Non-pigmented ciliary epithelial cell (primary cell): ENCODE data around the gene PKN1.

ENCODE experiments used
- DNase-seq: peaks from one replicate; pipeline ENCODE4 v3.0.0-alpha.2; 2010; ENCODE audit warnings: low read depth

PKN1 gene

DNA sequence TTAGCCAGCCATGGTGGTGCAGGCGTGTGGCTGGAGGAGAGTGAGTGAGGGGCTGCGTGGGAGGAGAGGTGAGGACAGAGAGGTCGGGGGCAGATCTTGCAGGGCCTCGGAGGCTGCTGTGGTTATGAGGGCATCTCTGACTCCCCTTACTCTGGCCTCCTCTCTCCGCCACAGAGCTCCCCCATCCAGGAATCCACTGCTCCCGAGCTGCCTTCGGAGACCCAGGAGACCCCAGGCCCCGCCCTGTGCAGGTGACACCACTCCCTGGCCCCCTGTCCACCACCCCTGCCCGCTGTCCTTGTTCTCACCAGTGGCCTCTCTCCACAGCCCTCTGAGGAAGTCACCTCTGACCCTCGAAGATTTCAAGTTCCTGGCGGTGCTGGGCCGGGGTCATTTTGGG is 34.3 kb downstream of the PKN1 start:
- no peak for DNase-seq

GRCh38 chr19:14467816-14468215 is 34.7 kb downstream of the PKN1 start:
- no peak for DNase-seq

DNA sequence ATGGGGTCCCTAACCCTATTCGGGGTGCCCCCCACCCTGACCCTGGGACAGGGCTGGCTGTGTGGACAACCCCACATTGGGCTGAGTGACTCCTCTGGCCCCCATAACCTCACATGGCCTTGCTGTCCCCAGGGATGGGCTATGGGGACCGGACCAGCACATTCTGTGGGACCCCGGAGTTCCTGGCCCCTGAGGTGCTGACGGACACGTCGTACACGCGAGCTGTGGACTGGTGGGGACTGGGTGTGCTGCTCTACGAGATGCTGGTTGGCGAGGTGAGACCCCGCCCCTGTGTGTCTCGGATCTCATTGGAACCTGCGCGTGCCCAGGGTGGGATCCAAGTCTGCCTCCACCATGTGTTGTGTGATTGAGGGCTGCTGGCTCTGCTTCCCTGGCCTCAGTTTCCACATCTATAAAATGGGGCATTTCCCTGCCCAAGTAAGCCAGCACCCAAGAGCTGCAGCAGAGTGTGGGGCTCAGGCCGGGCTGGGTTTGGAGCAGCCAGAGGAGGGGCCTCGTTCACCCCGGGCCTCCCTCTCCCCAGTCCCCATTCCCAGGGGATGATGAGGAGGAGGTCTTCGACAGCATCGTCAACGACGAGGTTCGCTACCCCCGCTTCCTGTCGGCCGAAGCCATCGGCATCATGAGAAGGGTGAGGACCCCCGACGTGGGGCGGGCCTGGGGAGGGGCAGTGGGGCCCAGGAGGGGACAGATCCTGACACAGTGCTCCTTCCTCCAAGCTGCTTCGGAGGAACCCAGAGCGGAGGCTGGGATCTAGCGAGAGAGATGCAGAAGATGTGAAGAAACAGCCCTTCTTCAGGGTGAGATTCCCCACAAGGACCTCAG is 37.1 kb downstream of the PKN1 start:
- no peak for DNase-seq

DNA sequence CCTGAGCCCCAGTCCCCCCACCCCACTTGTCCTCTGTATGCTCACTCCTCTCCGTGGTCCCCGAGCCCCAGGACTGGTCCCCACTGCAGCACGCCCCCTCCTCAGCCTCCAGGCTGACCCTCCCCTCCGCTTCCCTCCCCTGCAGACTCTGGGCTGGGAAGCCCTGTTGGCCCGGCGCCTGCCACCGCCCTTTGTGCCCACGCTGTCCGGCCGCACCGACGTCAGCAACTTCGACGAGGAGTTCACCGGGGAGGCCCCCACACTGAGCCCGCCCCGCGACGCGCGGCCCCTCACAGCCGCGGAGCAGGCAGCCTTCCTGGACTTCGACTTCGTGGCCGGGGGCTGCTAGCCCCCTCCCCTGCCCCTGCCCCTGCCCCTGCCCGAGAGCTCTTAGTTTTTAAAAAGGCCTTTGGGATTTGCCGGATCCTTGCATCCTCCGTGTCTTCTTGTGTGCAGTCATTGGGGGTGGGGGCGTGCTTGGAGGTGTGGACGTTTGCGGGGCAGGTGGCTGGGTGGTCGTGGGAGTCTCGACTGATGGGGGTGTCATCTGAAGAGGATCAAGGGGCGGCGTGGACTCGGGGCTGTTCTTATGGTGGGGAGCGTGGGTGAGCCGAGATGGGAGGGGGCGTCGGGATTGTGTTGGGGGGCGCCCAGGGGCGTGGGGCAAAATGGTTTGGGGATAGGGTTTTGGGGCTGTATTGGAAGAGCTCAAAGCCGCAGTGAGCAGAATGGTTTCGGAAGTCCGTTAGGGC is 38.5 kb downstream of the PKN1 start:
- DNase-seq: no peak

DNA sequence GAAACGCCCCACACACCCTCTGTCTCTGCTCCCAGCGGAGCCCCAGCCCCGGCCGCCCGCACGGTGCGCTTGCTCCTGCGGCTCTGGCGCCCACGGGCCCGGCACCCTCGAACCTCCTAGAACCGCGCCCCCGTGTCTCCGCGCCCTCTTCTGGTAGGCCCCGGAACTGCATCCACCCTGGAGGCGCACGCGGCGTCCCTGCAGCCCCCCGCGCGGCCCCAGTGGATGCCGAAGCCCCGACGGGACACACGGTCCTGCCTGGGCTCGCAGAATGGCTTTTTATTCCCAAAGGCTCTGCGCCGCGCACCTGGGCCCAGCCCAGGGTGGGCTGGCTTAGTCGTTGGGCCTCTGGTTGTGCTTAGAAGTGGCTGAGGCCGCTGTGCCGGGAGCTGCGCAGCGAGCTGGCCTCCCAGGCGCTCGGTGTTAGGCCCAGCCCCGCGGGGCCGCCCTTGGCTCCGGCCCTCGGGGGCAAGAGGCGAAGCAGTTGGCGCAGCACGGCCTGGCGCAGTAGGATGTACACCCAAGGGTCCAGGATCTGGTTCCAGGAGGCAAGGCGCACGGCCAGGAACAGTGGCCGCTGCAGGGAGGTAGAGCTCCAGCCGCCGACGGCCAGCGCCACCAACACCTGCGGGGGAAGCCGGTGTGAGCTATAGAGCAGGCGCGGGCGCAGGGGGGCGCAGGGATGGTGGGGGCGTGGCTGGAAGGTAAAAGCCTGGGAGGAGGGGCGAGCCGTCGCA is 39.3 kb downstream of the PKN1 start:
- no peak for DNase-seq

DNA sequence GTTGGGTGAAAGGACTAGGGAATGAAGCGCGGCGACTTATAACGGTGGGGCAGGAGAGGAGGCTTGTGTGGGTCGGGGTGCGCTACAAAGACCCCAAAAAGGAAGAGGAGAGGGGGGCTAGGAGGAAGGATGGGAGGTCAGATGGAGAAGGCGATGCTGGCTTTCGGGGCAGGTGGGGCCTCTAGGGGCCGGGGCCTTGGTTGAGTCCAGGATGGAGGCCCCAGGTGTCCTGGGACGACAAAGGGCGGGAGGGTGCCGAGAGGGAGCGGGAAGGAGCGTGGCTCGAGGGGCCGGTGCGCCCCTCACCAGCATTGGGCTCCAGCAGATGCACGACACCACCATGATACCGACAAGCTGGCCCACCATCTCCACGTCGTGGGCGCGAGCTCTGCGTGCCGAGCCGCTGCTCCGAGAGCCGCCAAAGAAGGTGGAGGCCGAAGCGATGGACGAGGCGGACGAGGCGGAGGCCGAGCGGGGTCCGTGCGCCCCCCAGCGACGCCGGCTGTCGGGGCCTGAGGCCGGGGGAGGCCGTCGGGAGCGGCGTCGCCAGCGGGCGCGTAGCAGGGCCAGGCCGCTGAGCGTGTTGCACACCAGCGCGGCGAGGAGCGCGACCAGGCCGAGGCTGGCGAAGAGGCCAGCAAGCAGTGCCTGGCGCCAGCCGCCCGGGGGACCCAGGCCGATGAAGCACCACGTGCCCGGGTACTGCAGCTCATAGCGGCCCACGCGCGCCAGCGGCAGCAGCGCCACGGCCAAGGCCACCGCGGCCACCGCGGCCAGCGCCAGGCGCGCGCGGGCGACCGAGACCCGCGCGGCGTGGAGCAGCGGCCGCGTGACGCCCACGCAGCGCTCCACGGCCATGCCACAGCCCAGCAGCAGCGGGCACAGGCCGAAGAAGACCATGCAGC is 40.2 kb downstream of the PKN1 start:
- DNase-seq: no peak

DNA sequence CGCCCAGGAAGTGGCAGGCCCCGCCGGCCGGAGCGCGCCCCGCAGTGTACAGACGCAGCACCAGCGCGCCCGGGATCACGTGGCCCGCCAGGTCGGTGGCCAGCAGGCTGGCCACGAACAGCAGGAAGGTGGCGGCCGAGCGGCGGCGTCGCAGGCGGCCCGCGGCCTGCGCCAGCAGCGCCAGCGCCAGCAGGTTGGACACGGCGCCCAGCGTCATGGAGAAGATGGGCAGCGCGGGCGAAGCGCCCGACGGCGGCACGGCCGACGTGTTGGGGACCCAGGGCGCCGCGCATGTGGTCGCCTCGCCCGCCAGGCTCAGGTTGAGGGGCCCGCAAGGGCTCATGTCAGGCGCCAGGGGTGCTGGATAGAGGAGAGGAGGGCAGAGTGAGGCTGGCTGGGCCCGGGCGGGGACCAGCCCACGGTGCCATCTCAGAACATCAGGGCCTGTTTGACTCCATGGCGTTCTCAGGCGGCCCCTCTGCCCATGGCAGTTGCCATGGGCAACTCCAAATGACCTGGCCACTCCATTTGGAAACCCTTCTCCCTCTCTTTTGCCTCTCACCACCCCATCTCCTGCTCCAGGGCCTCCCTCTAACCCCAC is 41.0 kb downstream of the PKN1 start:
- DNase-seq: no peak

- no peak for DNase-seq
These were observed 41.7 kb downstream of the PKN1 start for GRCh38 chr19:14474827-14475226.

DNA sequence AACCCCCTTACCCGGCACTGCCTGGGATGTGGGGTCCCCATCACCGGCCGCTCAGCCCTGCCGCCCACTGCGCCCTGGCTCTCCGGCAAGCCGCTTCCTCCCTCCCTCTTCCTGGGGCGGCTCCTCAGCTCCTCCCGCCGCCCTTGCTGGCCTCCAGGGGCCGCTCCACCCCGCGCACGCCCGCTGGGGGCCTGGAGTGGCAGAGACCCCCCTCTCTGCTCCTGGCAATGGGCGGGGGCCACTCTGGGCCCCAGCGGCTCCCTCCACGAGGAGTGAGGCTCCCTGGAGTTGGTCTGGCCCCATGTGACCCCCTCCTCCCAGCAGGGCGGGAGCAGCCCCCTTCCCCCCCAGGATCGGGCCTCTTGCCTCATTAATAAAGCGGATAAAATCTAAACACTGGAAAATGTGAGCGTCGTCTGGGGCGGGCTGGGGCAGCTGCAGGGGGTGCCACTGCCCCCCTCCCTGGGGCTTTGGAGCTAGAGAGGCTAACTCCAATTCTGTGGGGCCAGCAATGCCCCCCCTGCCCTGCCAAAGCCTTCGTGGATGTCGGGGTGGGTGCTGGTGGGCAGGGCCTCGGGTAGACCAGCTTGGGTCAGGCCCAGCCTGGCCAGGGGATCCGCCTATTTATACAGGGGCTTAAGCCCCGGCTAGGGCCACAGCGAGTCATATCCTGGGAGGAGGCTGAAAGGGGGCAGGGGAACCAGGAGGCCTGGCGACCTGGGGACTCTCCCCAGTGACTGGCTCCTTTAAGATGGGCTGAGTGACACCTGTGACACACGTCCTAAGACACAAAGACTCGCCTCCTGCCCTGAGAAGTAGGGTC is 42.4 kb downstream of the PKN1 start, which contains the start of gene PTGER1:
PTGER1 (minus strand) TSS at position 104 of the 823 bp plus-strand sequence. CDS start 1,034 bp downstream, outside the sequence.
- DNase-seq: no peak

- no peak for DNase-seq
These were observed 43.2 kb downstream of the PKN1 start for GRCh38 chr19:14476327-14476672.

GRCh38 chr19:14476673-14477401 is 43.7 kb downstream of the PKN1 start:
- peak; percentile 20 for DNase-seq

GRCh38 chr19:14477418-14478112 is 44.5 kb downstream of the PKN1 start:
- no peak for DNase-seq

DNA sequence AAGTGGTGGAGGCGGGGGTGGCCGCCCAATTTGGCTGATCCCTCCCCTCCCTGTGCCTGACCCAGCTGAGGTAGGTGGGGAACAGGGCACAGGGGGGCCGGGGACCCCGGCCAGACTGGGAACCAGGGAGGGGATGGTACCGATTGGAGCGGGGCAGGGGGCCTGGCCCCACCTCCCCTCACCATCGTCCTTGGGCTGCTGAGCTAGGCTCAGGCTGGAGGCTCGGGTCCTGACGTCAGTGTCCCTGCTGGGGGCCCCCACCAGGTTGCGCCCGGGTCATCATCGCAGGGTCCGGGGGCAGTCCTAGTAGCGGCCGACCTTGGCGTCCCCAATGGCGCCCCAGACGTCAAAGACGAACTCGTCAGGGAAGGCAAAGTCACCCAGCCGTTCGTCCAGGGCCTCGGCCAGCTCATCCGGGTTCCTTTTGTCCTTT is 45.0 kb downstream of the PKN1 start:
- DNase-seq: no peak

GRCh38 chr19:14479309-14479974 is 46.3 kb downstream of the PKN1 start:
- no peak for DNase-seq

DNA sequence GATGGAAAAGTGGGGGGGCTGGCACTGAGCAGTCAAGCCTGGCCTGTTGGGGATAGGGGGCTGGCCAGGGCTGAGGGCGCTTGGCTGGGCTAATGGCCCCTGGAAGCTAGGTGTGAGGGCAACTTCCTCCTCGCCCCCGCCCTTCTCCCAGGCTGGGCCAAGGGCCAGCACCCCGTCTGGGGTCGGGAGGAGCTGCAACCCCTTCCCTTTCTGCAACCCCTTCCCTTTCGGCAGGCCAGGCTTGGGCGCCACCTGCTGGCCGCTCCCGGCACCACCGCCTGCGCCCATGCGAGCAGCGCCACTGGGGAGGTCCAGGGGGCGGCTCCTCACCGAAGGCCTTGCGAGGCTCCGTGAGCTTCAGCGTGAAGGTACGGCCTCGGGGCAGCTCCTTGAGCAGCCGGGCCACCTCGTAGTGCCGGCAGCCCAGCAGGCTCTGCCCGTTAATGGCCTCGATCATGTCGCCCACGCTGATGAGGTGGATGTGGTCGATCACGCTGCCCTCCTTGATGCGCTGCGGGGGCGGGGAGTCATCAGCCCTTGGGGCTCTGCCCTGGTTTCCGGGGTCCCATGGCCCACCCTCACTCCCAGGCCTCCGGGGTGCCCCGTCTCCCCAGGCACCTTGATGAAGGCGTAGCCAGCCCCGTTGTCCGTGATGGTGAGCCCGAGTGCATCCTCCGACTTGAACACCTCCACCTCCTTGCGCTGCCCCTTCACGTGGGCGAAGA is 47.0 kb downstream of the PKN1 start:
- DNase-seq: no peak

- DNase-seq: no peak
These were observed 47.6 kb downstream of the PKN1 start for GRCh38 chr19:14480700-14481079.

GRCh38 chr19:14482172-14482941 is 49.3 kb downstream of the PKN1 start:
- DNase-seq: no peak
